Heart left ventricle (tissue), 13 donors: ENCODE measurements around the gene TMEM167B.

Source experiments
- POLR2A ChIP-seq, 2 donors: fragments of 450-650 bp; IDR thresholded peaks; one replicate each; pipeline ENCODE4 v1.6.1; 2017; ENCODE audit warnings: antibody characterized with exemption in 2 of 2, mild to moderate bottlenecking in 2 of 2, moderate library complexity in 2 of 2
- TF ChIP-seq, protein P1 (sequence below), 12 donors: fragments of 200-600 bp; sonication (generic) in 4 of 12; IDR thresholded peaks; one replicate each; pipeline versions ENCODE4 v1.5.0 to v1.8.0; 2018 to 2022; ENCODE audit warnings: antibody characterized with exemption in 12 of 12, mild to moderate bottlenecking in 5 of 12
- donor health status: ischemic (EF 13 %, LVEDD 7.1; RV severe dilation, severe dysfunction).
- donor health status: DM: no; HTN: yes; CAD: no.
- donor health status: DM: no; HTN: no; CAD: no.
- donor health status: ischemic (EF 25% LVEDD 6.9; RV normal size, moderate dysfunction).
- donor health status: ischemic (EF 25% LVEDD 5.7; RV mildly dilated, moderate dysfunction).
- donor health status: ischemic (EF 35%, LVEDD 5.7; RV mildly dilated, moderate dysfunction).
- donor health status: nonischemic (EF 11% LVEDD 7.7; RV severe dilation, severe dysfunction).
- donor health status: DM: yes; HTN: yes; CAD: no.
- donor health status: PGD.
- donor health status: ischemic (EF 29% LVEDD 5.4; RV normal size, mild dysfunction).
- donor health status: nonischemic (EF 23%, LVEDD 6.1; RV moderate dilation, normal function).

DNA sequence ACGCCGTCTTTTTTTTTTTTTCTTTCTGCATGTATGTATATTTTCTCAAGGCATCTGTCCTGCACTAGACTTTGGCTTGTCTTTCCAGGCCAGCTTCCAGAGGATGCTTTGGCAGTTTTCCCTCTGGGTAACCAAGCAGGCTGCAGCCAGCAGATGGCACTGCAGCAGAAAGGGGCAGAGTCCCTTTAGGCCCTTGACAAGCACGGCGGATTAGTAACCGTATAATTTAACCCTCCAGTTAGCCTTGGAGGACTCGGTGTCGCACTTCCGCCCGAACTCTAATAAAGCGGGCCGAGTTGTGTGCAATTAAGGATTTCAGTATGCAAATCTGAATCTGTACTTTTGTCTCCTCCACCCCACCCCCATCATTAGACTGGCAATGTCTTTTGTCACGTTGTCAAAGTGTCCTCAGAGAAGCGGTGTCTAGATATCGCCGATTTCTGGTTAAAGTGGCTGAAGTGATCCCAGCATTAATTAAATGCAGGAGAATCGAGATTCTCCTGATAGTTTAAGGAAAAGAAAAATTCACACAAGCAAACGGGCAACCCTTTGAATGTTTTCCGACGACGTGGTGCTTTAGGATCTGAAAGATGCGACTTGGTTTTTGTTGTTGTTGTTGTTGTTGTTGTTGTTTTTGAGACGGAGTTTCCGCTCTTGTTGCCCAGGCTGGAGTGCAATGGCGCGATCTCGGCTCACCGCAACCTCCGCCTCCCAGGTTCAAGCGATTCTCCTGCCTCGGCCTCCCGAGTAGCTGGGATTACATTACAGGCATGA is 1.1 kb upstream of the TMEM167B start:
- TF ChIP-seq, protein P1, sequence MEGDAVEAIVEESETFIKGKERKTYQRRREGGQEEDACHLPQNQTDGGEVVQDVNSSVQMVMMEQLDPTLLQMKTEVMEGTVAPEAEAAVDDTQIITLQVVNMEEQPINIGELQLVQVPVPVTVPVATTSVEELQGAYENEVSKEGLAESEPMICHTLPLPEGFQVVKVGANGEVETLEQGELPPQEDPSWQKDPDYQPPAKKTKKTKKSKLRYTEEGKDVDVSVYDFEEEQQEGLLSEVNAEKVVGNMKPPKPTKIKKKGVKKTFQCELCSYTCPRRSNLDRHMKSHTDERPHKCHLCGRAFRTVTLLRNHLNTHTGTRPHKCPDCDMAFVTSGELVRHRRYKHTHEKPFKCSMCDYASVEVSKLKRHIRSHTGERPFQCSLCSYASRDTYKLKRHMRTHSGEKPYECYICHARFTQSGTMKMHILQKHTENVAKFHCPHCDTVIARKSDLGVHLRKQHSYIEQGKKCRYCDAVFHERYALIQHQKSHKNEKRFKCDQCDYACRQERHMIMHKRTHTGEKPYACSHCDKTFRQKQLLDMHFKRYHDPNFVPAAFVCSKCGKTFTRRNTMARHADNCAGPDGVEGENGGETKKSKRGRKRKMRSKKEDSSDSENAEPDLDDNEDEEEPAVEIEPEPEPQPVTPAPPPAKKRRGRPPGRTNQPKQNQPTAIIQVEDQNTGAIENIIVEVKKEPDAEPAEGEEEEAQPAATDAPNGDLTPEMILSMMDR (IDR thresholded peaks at IDR 0.05) = peak in 11 of 12 donors; percentile 36 to 66 (median 51)
- TF ChIP-seq POLR2A (IDR thresholded peaks at IDR 0.05) = no peak
